ENCODE measurements around the gene ZNF598.

DNA sequence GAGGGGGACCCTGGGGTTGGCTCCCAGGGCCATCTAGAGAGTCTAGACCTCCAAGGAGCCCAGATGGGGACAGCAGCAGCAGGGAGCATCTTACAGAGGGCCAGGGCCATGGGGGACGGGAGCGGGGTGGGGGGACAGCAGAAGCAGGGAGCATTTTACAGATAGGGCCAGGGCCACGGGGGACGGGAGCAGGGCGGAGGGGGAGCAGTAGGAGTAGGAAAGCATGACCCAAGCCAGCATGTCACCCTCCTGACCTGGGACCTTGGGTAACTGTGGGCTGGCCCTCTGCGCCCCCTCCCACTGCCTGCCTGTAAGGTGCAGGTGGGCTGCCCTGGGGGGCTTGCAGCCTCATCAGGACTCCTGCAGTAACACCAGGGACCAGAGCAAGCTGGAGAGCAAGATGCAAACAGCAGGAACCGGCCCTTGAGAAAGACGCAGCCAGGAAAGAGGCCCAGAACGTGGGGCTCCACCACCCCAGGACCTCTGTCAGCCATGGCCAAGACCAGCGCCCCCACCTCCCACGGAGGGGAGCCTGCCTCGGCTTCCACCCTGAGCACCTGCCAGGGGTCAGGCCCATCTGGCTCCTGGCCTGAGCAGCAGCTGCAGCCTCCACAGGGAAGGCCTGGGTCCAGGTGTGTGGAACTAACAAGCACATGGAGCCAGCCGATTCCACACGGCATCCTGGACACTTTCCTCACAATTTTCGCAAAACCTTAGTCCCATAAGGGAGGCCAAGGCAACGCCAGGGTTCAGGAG is 2.4 kb downstream of the ZNF598 start:
- TF ChIP-seq POLR2AphosphoS5 (IDR thresholded peaks at IDR 0.05; ENCODE audit: borderline replicate concordance, low read depth, low read length) (no peak), EZH2 (IDR thresholded peaks at IDR 0.05) (no peak), FOXP2 (optimal IDR thresholded peaks at IDR 0.05; ENCODE audit: control extremely low read depth, extremely low read length, insufficient read depth) (no peak)

All from SK-N-MC (cell line).